GM12878 (cell line): ENCODE data around the gene PCDHGA3. TPM values are rescaled to one million over a fixed set of nuclear protein-coding genes. Genes with fewer than 3 reads are reported as not detected.

Experiments
- ATAC-seq: fragments of 200-7000 bp; cut with Tn5 transposase; 3 replicates; pipeline ENCODE4 v1.9.1; 2020; ENCODE audit warnings: mild to moderate bottlenecking, moderate library complexity
- BruUV-seq: library from RNA; stranded (reverse); fragments of 400-500 nt; replicated peaks from 2 replicates; lab custom pipeline; 2021; lab: Mats Ljungman, UMichigan
- CTCF ChIA-PET: fragments of 300-600 bp; sonication (Branson Sonifier 250); formaldehyde crosslinking; extraction: SDS; loops from one replicate; lab custom pipeline; 2021; ENCODE audit warnings: inconsistent platforms; lab: Yijun Ruan, JAX
- POLR2A ChIA-PET: fragments of 350-600 bp; formaldehyde crosslinking; extraction: SDS; loops from one replicate; lab custom pipeline; 2021; ENCODE audit warnings: inconsistent platforms; lab: Charles Lee
- RAD21 ChIA-PET: fragments of 300-600 bp; sonication (Branson Sonifier 250); formaldehyde crosslinking; loops from one replicate; lab custom pipeline; 2023; ENCODE audit warnings: antibody characterized with exemption; ENCODE audit not compliant: unreplicated experiment; lab: Charles Lee
- SMC1A ChIA-PET: fragments of 300-600 bp; sonication (Branson Sonifier 250); formaldehyde crosslinking; loops from one replicate; lab custom pipeline; 2023; ENCODE audit not compliant: unreplicated experiment, uncharacterized antibody; lab: Charles Lee
- DNase-seq: peaks from one replicate; pipeline ENCODE4 v3.0.0-alpha.2; 2011; ENCODE audit warnings: low read depth, low spot score
- FAIRE-seq: peaks from 3 replicates; lab custom pipeline; 2011; peaks lifted over from hg19 to GRCh38; lab: Jason Lieb, UNC
- H2AFZ ChIP-seq: 2 replicates; pipeline ENCODE4 v1.6.0; 2011; ENCODE audit warnings: low read depth, low read length, control low read depth; ENCODE audit not compliant: control insufficient read depth
- H3K27ac ChIP-seq: 2 replicates; pipeline ENCODE4 v1.5.1; 2011; ENCODE audit warnings: control low read depth; ENCODE audit not compliant: control insufficient read depth, insufficient read depth
- H3K27me3 ChIP-seq, 2 experiments: replicated peaks in 1 of 2; 2 replicates each; pipeline versions ENCODE4 v1.6.0 to v1.6.1; 2011; ENCODE audit warnings: low read length in 1 of 2; ENCODE audit not compliant: control insufficient read depth in 2 of 2, insufficient read depth in 2 of 2
- H3K36me3 ChIP-seq, 2 experiments: 2 replicates each; pipeline ENCODE4 v1.5.1; 2011; ENCODE audit warnings: low read length in 1 of 2; ENCODE audit not compliant: control insufficient read depth in 2 of 2, insufficient read depth in 2 of 2
- H3K4me1 ChIP-seq: 2 replicates; pipeline ENCODE4 v1.6.1; 2011; ENCODE audit warnings: mild to moderate bottlenecking, low read length, moderate library complexity, mixed read lengths; ENCODE audit not compliant: control insufficient read depth, insufficient read depth
- H3K4me2 ChIP-seq: 2 replicates; pipeline ENCODE4 v1.6.0; 2011; ENCODE audit warnings: control low read depth; ENCODE audit not compliant: control insufficient read depth, insufficient read depth
- H3K4me3 ChIP-seq: fragments of 200-600 bp; sonication (generic); 2 replicates; pipeline ENCODE4 v1.5.1; 2016
- H3K79me2 ChIP-seq: 2 replicates; pipeline ENCODE4 v1.6.0; 2011; ENCODE audit warnings: low read length; ENCODE audit not compliant: control insufficient read depth, insufficient read depth
- H3K9ac ChIP-seq: 2 replicates; pipeline ENCODE4 v1.8.0; 2011; ENCODE audit warnings: low read length, control low read depth, mixed read lengths; ENCODE audit not compliant: control insufficient read depth, insufficient read depth
- H3K9me3 ChIP-seq: replicated peaks from 3 replicates; pipeline ENCODE4 v1.5.1; 2011; ENCODE audit warnings: mild to moderate bottlenecking, low read length; ENCODE audit not compliant: control insufficient read depth, insufficient read depth
- H4K20me1 ChIP-seq: 2 replicates; pipeline ENCODE4 v1.6.0; 2011; ENCODE audit not compliant: control insufficient read depth, insufficient read depth
- BACH1 ChIP-seq: fragments of 450-650 bp; IDR thresholded peaks from 2 replicates; pipeline ENCODE4 v1.6.1; 2017; ENCODE audit warnings: mild to moderate bottlenecking, borderline replicate concordance
- CHD1 ChIP-seq: IDR thresholded peaks from 2 replicates; pipeline ENCODE4 v1.6.1; 2012; ENCODE audit warnings: low read depth, low read length, improper control_type of control experiment
- CREB1 ChIP-seq: IDR thresholded peaks from 2 replicates; pipeline ENCODE4 v1.6.1; 2012; ENCODE audit warnings: low read depth, mild to moderate bottlenecking, inconsistent platforms
- IRF4 ChIP-seq: IDR thresholded peaks from 2 replicates; pipeline ENCODE4 v1.6.1; 2011; ENCODE audit warnings: low read depth, low read length
- MTA2 ChIP-seq: fragments of 450-650 bp; IDR thresholded peaks from 2 replicates; pipeline ENCODE4 v1.6.1; 2016; ENCODE audit warnings: low read depth, mild to moderate bottlenecking, moderate library complexity
- NFYB ChIP-seq: IDR thresholded peaks from 2 replicates; pipeline ENCODE4 v1.6.1; 2011; ENCODE audit warnings: low read depth, mild to moderate bottlenecking, low read length, improper control_type of control experiment, moderate library complexity; ENCODE audit not compliant: insufficient read depth
- RAD51 ChIP-seq: fragments of 450-650 bp; IDR thresholded peaks from 2 replicates; pipeline ENCODE4 v1.6.1; 2016; ENCODE audit warnings: moderate library complexity, mild to moderate bottlenecking, inconsistent platforms
- RFX5 ChIP-seq: IDR thresholded peaks from 2 replicates; pipeline ENCODE4 v1.6.1; 2011; ENCODE audit warnings: low read depth, low read length, improper control_type of control experiment
- SIX5 ChIP-seq: IDR thresholded peaks from 2 replicates; pipeline ENCODE4 v1.6.1; 2011; ENCODE audit warnings: mild to moderate bottlenecking, low read depth, low read length, moderate library complexity; ENCODE audit not compliant: severe bottlenecking
- TARDBP ChIP-seq: IDR thresholded peaks from 2 replicates; pipeline ENCODE4 v1.6.1; 2016; ENCODE audit warnings: borderline replicate concordance
- WRNIP1 ChIP-seq: IDR thresholded peaks from 2 replicates; pipeline ENCODE4 v1.6.1; 2011; ENCODE audit warnings: low read depth, low read length, improper control_type of control experiment, borderline replicate concordance
- YY1 ChIP-seq: IDR thresholded peaks from 2 replicates; pipeline ENCODE4 v1.6.1; 2011; ENCODE audit warnings: low read depth, mild to moderate bottlenecking, low read length
- ZNF217 ChIP-seq: fragments of 450-650 bp; IDR thresholded peaks from 2 replicates; pipeline ENCODE4 v1.6.1; 2017; ENCODE audit warnings: antibody characterized with exemption, mild to moderate bottlenecking
- WGBS: methylation state at CpG from one replicate; pipeline ENCODE4 v1.1.6; 2016; ENCODE audit warnings: low lambda C conversion rate; ENCODE audit not compliant: insufficient replicate concordance, insufficient coverage; ENCODE audit errors: missing lambda C conversion rate; 5-methylcytosine and 5-hydroxymethylcytosine counted together
- in situ Hi-C: fragments of 300-500 bp; cut with MboI; formaldehyde crosslinking; loops from 9 replicates; pipeline ENCODE4 v1.14.3; 2018; ENCODE audit warnings: mixed read lengths
- intact Hi-C: fragments of 100-400 bp; cut with micrococcal nuclease; formaldehyde crosslinking; loops from one replicate; pipeline ENCODE4 v1.14.2; 2022; ENCODE audit not compliant: unreplicated experiment
- polyA plus RNA-seq, 11 experiments: library from polyadenylated mRNA; depleted of rRNA in 4 of 11; unstranded in 6 of 11; stranded (reverse) in 5 of 11; fragments of >200 nt; fragmentation: Nextera tagmentation in 4 of 11; fragmentation: Illumina TruSeq in 1 of 11; extraction: Ambion mirVana in 4 of 11; extraction: Trizol in 1 of 11; gene quantifications; 1 replicate in 1 of 11; 2 replicates in 10 of 11; pipeline versions ENCODE4 v1.2.1 to v1.2.3, GENCODE V29; 2011 to 2016; ENCODE audit warnings: inconsistent platforms in 2 of 11, missing spikeins in 2 of 11, low read depth in 1 of 11
- total RNA-seq, 4 experiments: library from RNA; depleted of rRNA in 3 of 4; stranded (reverse); fragments of >200 nt in 3 of 4; fragmentation: Illumina TruSeq in 1 of 4; extraction: Trizol in 1 of 4; gene quantifications; 2 replicates each; pipeline versions ENCODE4 v1.2.1 to v1.2.3, GENCODE V29; 2013 to 2021
- TF ChIP-seq, protein P1 (sequence below): IDR thresholded peaks from 2 replicates; pipeline ENCODE4 v1.6.1; 2012; ENCODE audit warnings: improper control_type of control experiment, low read depth, low read length; ENCODE audit not compliant: insufficient replicate concordance
- TF ChIP-seq, protein P2 (sequence below): fragments of 450-650 bp; IDR thresholded peaks from 2 replicates; pipeline ENCODE4 v1.6.1; 2016; ENCODE audit warnings: mild to moderate bottlenecking, moderate library complexity, borderline replicate concordance

Gene PCDHGA3
- total and polyA plus RNA-seq, 10 of the 15 experiments (the other 5 are each of a cell fraction or from before 2014, with no cell fraction given) = 0.06 to 0.17 (median 0.11) TPM; not detected in 6

DNA sequence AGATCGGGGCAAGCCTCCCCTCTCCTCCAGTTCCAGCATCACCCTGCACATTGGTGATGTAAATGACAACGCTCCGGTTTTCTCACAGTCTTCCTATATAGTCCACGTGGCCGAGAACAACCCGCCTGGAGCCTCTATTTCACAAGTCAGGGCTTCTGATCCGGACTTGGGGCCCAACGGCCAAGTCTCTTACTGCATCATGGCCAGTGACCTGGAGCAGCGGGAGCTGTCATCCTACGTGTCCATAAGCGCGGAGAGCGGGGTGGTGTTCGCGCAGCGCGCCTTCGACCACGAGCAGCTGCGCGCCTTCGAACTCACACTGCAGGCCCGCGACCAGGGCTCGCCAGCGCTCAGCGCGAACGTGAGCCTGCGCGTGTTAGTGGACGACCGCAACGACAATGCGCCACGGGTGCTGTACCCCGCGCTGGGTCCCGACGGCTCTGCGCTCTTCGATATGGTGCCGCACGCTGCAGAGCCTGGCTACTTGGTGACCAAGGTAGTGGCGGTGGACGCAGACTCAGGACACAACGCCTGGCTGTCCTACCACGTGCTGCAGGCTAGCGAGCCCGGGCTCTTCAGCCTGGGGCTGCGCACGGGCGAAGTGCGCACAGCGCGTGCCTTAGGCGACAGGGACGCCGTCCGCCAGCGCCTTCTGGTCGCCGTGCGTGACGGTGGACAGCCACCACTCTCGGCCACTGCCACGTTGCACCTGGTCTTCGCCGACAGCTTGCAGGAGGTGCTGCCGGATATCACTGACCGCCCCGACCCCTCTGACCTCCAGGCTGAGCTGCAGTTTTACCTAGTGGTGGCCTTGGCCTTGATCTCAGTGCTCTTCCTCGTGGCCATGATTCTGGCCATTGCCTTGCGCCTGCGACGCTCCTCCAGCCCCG is 45.8 kb downstream of the PCDHGA3 start:
- intact Hi-C loops = no loop called here
- no peak overlapping the region for H3K4me2 ChIP-seq
- SMC1A ChIA-PET = no interaction called here
- H3K9me3 ChIP-seq = peaks cover 5% of the 10 kb centered on the region; the same call in 2 of the 3 replicates
- CTCF ChIA-PET = interaction anchor here (1.6 to 2.8 kb wide), 2 partner anchors 9 to 20 kb away, joined by 6 to 8 read pairs; partner anchors contain the start of gene PCDHGB3
- H3K4me3 ChIP-seq = no peak overlapping the region
- no peak overlapping the region for H3K27ac ChIP-seq
- H4K20me1 ChIP-seq = no peaks in the 10 kb centered on the region
- DNase-seq (no peak), FAIRE-seq (no peak), ATAC-seq (no peak)
- H2AFZ ChIP-seq = no peak overlapping the region
- H3K4me1 ChIP-seq = no peaks in the 10 kb centered on the region
- no peaks in the 10 kb centered on the region for H3K79me2 ChIP-seq
- no peak overlapping the region for H3K9ac ChIP-seq
- H3K36me3 ChIP-seq = no peaks in the 10 kb centered on the region
- no TSS peak for BruUV-seq
- no peaks in the 10 kb centered on the region for H3K27me3 ChIP-seq
- POLR2A ChIA-PET = no interaction called here
- WGBS = 86% methylated on average over 73 of the region's 77 CpGs
- in situ Hi-C loops = no loop called here
- RAD21 ChIA-PET = no interaction called here
- TF ChIP-seq, protein P1, sequence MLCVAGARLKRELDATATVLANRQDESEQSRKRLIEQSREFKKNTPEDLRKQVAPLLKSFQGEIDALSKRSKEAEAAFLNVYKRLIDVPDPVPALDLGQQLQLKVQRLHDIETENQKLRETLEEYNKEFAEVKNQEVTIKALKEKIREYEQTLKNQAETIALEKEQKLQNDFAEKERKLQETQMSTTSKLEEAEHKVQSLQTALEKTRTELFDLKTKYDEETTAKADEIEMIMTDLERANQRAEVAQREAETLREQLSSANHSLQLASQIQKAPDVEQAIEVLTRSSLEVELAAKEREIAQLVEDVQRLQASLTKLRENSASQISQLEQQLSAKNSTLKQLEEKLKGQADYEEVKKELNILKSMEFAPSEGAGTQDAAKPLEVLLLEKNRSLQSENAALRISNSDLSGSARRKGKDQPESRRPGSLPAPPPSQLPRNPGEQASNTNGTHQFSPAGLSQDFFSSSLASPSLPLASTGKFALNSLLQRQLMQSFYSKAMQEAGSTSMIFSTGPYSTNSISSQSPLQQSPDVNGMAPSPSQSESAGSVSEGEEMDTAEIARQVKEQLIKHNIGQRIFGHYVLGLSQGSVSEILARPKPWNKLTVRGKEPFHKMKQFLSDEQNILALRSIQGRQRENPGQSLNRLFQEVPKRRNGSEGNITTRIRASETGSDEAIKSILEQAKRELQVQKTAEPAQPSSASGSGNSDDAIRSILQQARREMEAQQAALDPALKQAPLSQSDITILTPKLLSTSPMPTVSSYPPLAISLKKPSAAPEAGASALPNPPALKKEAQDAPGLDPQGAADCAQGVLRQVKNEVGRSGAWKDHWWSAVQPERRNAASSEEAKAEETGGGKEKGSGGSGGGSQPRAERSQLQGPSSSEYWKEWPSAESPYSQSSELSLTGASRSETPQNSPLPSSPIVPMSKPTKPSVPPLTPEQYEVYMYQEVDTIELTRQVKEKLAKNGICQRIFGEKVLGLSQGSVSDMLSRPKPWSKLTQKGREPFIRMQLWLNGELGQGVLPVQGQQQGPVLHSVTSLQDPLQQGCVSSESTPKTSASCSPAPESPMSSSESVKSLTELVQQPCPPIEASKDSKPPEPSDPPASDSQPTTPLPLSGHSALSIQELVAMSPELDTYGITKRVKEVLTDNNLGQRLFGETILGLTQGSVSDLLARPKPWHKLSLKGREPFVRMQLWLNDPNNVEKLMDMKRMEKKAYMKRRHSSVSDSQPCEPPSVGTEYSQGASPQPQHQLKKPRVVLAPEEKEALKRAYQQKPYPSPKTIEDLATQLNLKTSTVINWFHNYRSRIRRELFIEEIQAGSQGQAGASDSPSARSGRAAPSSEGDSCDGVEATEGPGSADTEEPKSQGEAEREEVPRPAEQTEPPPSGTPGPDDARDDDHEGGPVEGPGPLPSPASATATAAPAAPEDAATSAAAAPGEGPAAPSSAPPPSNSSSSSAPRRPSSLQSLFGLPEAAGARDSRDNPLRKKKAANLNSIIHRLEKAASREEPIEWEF = no peak
- no peak for TF ChIP-seq MTA2
- no peak for TF ChIP-seq YY1
- TF ChIP-seq CREB1 = no peak
- TF ChIP-seq, protein P2, sequence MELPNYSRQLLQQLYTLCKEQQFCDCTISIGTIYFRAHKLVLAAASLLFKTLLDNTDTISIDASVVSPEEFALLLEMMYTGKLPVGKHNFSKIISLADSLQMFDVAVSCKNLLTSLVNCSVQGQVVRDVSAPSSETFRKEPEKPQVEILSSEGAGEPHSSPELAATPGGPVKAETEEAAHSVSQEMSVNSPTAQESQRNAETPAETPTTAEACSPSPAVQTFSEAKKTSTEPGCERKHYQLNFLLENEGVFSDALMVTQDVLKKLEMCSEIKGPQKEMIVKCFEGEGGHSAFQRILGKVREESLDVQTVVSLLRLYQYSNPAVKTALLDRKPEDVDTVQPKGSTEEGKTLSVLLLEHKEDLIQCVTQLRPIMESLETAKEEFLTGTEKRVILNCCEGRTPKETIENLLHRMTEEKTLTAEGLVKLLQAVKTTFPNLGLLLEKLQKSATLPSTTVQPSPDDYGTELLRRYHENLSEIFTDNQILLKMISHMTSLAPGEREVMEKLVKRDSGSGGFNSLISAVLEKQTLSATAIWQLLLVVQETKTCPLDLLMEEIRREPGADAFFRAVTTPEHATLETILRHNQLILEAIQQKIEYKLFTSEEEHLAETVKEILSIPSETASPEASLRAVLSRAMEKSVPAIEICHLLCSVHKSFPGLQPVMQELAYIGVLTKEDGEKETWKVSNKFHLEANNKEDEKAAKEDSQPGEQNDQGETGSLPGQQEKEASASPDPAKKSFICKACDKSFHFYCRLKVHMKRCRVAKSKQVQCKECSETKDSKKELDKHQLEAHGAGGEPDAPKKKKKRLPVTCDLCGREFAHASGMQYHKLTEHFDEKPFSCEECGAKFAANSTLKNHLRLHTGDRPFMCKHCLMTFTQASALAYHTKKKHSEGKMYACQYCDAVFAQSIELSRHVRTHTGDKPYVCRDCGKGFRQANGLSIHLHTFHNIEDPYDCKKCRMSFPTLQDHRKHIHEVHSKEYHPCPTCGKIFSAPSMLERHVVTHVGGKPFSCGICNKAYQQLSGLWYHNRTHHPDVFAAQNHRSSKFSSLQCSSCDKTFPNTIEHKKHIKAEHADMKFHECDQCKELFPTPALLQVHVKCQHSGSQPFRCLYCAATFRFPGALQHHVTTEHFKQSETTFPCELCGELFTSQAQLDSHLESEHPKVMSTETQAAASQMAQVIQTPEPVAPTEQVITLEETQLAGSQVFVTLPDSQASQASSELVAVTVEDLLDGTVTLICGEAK = no peak
- TF ChIP-seq RFX5 = no peak
- TF ChIP-seq BACH1 = no peak
- TF ChIP-seq IRF4 = no peak
- no peak for TF ChIP-seq WRNIP1
- no peak for TF ChIP-seq RAD51
- no peak for TF ChIP-seq CHD1
- no peak for TF ChIP-seq TARDBP
- TF ChIP-seq SIX5 = no peak
- no peak for TF ChIP-seq NFYB
- TF ChIP-seq ZNF217 = no peak
